ENCODE data around the gene CENPU.
"Not testable (repeated sequence)": the region's sequence is repeated elsewhere in the genome, so short reads cannot be mapped to it uniquely, and the experiment has no call there.

- TF ChIP-seq, protein P1, sequence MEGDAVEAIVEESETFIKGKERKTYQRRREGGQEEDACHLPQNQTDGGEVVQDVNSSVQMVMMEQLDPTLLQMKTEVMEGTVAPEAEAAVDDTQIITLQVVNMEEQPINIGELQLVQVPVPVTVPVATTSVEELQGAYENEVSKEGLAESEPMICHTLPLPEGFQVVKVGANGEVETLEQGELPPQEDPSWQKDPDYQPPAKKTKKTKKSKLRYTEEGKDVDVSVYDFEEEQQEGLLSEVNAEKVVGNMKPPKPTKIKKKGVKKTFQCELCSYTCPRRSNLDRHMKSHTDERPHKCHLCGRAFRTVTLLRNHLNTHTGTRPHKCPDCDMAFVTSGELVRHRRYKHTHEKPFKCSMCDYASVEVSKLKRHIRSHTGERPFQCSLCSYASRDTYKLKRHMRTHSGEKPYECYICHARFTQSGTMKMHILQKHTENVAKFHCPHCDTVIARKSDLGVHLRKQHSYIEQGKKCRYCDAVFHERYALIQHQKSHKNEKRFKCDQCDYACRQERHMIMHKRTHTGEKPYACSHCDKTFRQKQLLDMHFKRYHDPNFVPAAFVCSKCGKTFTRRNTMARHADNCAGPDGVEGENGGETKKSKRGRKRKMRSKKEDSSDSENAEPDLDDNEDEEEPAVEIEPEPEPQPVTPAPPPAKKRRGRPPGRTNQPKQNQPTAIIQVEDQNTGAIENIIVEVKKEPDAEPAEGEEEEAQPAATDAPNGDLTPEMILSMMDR (conservative IDR thresholded peaks at IDR 0.05): not testable (repeated sequence)
- TF ChIP-seq EZH2 (IDR thresholded peaks at IDR 0.05; ENCODE audit: low read depth): not testable (repeated sequence)
These were observed 76.1 kb downstream of the CENPU start for GRCh38 chr4:184657820-184658219.
